HepG2 (cell line): ENCODE measurements around the gene UBL7.

Source experiments
- ETV6 ChIP-seq: sonication (generic); formaldehyde crosslinking; conservative IDR thresholded peaks from 2 replicates; pipeline ENCODE4 v1.4.0; 2020; ENCODE audit warnings: missing genetic modification reagents
- MAF1 ChIP-seq: sonication (generic); formaldehyde crosslinking; IDR thresholded peaks from 2 replicates; pipeline ENCODE4 v1.5.0; 2020; ENCODE audit warnings: missing genetic modification reagents, borderline replicate concordance
- MEF2D ChIP-seq: sonication (generic); formaldehyde crosslinking; IDR thresholded peaks from 2 replicates; pipeline ENCODE4 v1.5.1; 2020; ENCODE audit warnings: mild to moderate bottlenecking, missing genetic modification reagents
- MYC ChIP-seq: sonication (generic); formaldehyde crosslinking; IDR thresholded peaks from 2 replicates; pipeline ENCODE4 v1.9.0; 2021; ENCODE audit warnings: missing genetic modification reagents, borderline replicate concordance
- NFATC3 ChIP-seq: sonication (generic); formaldehyde crosslinking; IDR thresholded peaks from 2 replicates; pipeline ENCODE4 v1.5.1; 2020; ENCODE audit warnings: mild to moderate bottlenecking, missing genetic modification reagents
- POLR2A ChIP-seq, 2 experiments: IDR thresholded peaks; 2 replicates each; pipeline ENCODE4 v1.6.1; 2011; ENCODE audit warnings: low read depth in 2 of 2, low read length in 2 of 2, mild to moderate bottlenecking in 1 of 2, moderate library complexity in 1 of 2; ENCODE audit not compliant: insufficient read depth in 1 of 2
- SNAI1 ChIP-seq: sonication (generic); formaldehyde crosslinking; IDR thresholded peaks from 2 replicates; pipeline ENCODE4 v1.5.0; 2020; ENCODE audit warnings: mild to moderate bottlenecking, missing genetic modification reagents, borderline replicate concordance
- TF ChIP-seq, protein P1 (sequence below): sonication (generic); formaldehyde crosslinking; conservative IDR thresholded peaks from 2 replicates; pipeline ENCODE4 v1.8.1; 2023; ENCODE audit warnings: missing genetic modification reagents
- TF ChIP-seq, protein P2 (sequence below): sonication (generic); formaldehyde crosslinking; IDR thresholded peaks from 2 replicates; pipeline ENCODE4 v1.4.0; 2020; ENCODE audit warnings: missing genetic modification reagents
- TF ChIP-seq, protein P3 (sequence below): sonication (generic); formaldehyde crosslinking; IDR thresholded peaks from 2 replicates; pipeline ENCODE4 v1.5.0; 2020; ENCODE audit warnings: mild to moderate bottlenecking, missing genetic modification reagents, moderate library complexity
- TF ChIP-seq, protein P4 (sequence below): sonication (generic); formaldehyde crosslinking; IDR thresholded peaks from 2 replicates; pipeline ENCODE4 v1.4.0; 2020; ENCODE audit warnings: missing genetic modification reagents

DNA sequence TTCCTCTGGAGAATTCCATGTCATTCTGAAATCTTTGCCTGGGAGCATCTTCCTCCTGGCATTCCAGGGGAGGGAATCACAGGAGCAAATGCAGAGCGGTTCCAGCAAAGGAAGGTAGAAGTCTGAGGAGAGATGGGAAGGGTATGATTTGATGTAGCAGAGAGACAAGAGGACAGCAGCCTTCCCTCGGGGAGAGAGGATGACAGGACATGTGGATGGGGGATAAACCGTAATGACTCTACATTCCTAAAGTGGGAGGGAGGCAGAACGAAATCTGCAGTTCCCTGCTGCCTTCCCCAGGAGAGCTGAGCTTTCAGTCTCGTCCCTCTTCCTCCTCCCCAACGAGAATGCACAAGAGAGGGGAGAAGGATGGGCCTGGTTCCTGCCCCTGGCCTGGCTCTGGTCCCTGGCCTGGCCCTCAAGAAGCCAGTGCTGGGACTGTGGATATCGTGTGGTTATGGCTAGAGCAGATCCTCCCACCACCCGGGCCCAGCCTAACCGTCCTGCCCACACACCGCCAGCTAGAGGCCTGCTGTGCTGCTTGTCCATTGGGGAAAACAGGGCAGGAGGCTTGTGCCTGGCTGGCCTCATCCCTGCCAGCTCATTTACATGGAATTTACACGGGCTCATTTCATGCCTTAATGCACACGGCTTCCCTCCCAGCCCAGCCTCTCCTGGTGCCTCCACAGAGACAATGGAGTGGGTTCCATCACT lies 53.8 kb downstream of the UBL7 start:
- no peak for TF ChIP-seq MYC (CRISPR knock-in tag)
- TF ChIP-seq MEF2D (CRISPR knock-in tag): no peak
- no peak for TF ChIP-seq NFATC3 (CRISPR knock-in tag)
- TF ChIP-seq, protein P1, sequence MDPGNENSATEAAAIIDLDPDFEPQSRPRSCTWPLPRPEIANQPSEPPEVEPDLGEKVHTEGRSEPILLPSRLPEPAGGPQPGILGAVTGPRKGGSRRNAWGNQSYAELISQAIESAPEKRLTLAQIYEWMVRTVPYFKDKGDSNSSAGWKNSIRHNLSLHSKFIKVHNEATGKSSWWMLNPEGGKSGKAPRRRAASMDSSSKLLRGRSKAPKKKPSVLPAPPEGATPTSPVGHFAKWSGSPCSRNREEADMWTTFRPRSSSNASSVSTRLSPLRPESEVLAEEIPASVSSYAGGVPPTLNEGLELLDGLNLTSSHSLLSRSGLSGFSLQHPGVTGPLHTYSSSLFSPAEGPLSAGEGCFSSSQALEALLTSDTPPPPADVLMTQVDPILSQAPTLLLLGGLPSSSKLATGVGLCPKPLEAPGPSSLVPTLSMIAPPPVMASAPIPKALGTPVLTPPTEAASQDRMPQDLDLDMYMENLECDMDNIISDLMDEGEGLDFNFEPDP: no peak
- TF ChIP-seq ETV6 (CRISPR knock-in tag): no peak
- TF ChIP-seq MAF1: no peak
- TF ChIP-seq, protein P2, sequence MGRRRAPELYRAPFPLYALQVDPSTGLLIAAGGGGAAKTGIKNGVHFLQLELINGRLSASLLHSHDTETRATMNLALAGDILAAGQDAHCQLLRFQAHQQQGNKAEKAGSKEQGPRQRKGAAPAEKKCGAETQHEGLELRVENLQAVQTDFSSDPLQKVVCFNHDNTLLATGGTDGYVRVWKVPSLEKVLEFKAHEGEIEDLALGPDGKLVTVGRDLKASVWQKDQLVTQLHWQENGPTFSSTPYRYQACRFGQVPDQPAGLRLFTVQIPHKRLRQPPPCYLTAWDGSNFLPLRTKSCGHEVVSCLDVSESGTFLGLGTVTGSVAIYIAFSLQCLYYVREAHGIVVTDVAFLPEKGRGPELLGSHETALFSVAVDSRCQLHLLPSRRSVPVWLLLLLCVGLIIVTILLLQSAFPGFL (CRISPR knock-in tag): no peak
- TF ChIP-seq, protein P3, sequence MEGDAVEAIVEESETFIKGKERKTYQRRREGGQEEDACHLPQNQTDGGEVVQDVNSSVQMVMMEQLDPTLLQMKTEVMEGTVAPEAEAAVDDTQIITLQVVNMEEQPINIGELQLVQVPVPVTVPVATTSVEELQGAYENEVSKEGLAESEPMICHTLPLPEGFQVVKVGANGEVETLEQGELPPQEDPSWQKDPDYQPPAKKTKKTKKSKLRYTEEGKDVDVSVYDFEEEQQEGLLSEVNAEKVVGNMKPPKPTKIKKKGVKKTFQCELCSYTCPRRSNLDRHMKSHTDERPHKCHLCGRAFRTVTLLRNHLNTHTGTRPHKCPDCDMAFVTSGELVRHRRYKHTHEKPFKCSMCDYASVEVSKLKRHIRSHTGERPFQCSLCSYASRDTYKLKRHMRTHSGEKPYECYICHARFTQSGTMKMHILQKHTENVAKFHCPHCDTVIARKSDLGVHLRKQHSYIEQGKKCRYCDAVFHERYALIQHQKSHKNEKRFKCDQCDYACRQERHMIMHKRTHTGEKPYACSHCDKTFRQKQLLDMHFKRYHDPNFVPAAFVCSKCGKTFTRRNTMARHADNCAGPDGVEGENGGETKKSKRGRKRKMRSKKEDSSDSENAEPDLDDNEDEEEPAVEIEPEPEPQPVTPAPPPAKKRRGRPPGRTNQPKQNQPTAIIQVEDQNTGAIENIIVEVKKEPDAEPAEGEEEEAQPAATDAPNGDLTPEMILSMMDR (CRISPR knock-in tag): no peak
- TF ChIP-seq POLR2A (IDR thresholded peaks at IDR 0.05; ENCODE audit: insufficient read depth in 1 of 2, low read depth in 2 of 2, low read length in 2 of 2): no peak
- TF ChIP-seq, protein P4, sequence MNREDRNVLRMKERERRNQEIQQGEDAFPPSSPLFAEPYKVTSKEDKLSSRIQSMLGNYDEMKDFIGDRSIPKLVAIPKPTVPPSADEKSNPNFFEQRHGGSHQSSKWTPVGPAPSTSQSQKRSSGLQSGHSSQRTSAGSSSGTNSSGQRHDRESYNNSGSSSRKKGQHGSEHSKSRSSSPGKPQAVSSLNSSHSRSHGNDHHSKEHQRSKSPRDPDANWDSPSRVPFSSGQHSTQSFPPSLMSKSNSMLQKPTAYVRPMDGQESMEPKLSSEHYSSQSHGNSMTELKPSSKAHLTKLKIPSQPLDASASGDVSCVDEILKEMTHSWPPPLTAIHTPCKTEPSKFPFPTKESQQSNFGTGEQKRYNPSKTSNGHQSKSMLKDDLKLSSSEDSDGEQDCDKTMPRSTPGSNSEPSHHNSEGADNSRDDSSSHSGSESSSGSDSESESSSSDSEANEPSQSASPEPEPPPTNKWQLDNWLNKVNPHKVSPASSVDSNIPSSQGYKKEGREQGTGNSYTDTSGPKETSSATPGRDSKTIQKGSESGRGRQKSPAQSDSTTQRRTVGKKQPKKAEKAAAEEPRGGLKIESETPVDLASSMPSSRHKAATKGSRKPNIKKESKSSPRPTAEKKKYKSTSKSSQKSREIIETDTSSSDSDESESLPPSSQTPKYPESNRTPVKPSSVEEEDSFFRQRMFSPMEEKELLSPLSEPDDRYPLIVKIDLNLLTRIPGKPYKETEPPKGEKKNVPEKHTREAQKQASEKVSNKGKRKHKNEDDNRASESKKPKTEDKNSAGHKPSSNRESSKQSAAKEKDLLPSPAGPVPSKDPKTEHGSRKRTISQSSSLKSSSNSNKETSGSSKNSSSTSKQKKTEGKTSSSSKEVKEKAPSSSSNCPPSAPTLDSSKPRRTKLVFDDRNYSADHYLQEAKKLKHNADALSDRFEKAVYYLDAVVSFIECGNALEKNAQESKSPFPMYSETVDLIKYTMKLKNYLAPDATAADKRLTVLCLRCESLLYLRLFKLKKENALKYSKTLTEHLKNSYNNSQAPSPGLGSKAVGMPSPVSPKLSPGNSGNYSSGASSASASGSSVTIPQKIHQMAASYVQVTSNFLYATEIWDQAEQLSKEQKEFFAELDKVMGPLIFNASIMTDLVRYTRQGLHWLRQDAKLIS (CRISPR knock-in tag): no peak
- no peak for TF ChIP-seq SNAI1
